NCI-H2227 (cell line): ENCODE data around the gene KLHL1.
A peak's percentile ranks its signal among the peaks of the same experiment; 100 is the strongest.

ENCODE experiments used
- DNase-seq: peaks from one replicate; lab custom pipeline; 2025; ENCODE audit not compliant: unreplicated experiment; lab: John Stamatoyannopoulos, UW

KLHL1 gene

GRCh38 chr13:70016116-70016515, 92.1 kb downstream of the KLHL1 start:
- DNase-seq: no peak

GRCh38 chr13:70014337-70014736, 93.9 kb downstream of the KLHL1 start:
- DNase-seq: no peak

GRCh38 chr13:69999875-70000274, 108.4 kb downstream of the KLHL1 start:
- no peak for DNase-seq

GRCh38 chr13:69997061-69997460, 111.2 kb downstream of the KLHL1 start:
- no peak for DNase-seq

GRCh38 chr13:69980799-69981198, 127.5 kb downstream of the KLHL1 start:
- DNase-seq: no peak

- DNase-seq: no peak
Observed at GRCh38 chr13:69975496-69975895, 132.8 kb downstream of the KLHL1 start.

- no peak for DNase-seq
Observed at GRCh38 chr13:69970520-69970919, 137.7 kb downstream of the KLHL1 start.

- no peak for DNase-seq
Observed at GRCh38 chr13:69959046-69959445, 149.2 kb downstream of the KLHL1 start.

GRCh38 chr13:69956839-69957238, 151.4 kb downstream of the KLHL1 start:
- no peak for DNase-seq

- DNase-seq: no peak
Observed at GRCh38 chr13:69956349-69956748, 151.9 kb downstream of the KLHL1 start.

GRCh38 chr13:69955271-69955670, 153.0 kb downstream of the KLHL1 start:
- DNase-seq: no peak

- DNase-seq: no peak
Observed at GRCh38 chr13:69951412-69951811, 156.8 kb downstream of the KLHL1 start.

- DNase-seq: no peak
Observed at GRCh38 chr13:69950160-69950559, 158.1 kb downstream of the KLHL1 start.

GRCh38 chr13:69948016-69948415, 160.2 kb downstream of the KLHL1 start:
- no peak for DNase-seq

GRCh38 chr13:69947582-69947981, 160.7 kb downstream of the KLHL1 start:
- DNase-seq: no peak

GRCh38 chr13:69946511-69946910, 161.7 kb downstream of the KLHL1 start:
- DNase-seq: no peak

- DNase-seq: no peak
Observed at GRCh38 chr13:69935043-69935442, 173.2 kb downstream of the KLHL1 start.

- no peak for DNase-seq
Observed at GRCh38 chr13:69928262-69928661, 180.0 kb downstream of the KLHL1 start.

GRCh38 chr13:69921156-69921555, 187.1 kb downstream of the KLHL1 start:
- peak; percentile 67 for DNase-seq

GRCh38 chr13:69912630-69913029, 195.6 kb downstream of the KLHL1 start:
- DNase-seq: no peak

GRCh38 chr13:69910800-69911199, 197.5 kb downstream of the KLHL1 start:
- DNase-seq: no peak

GRCh38 chr13:69904784-69905183, 203.5 kb downstream of the KLHL1 start:
- no peak for DNase-seq

GRCh38 chr13:69903081-69903480, 205.2 kb downstream of the KLHL1 start:
- no peak for DNase-seq

GRCh38 chr13:69882451-69882850, 225.8 kb downstream of the KLHL1 start:
- DNase-seq: no peak
